NCI-H526 (cell line): Measurements from ENCODE around the gene ATG2A.
A peak's percentile ranks its signal among the peaks of the same experiment; 100 is the strongest.

Experiments
- DNase-seq, 2 experiments: peaks; one replicate each; lab custom pipeline; 2025; lab: John Stamatoyannopoulos, UW

Gene ATG2A

GRCh38 chr11:64902102-64902900 lies 14.7 kb downstream of the ATG2A start:
- DNase-seq: no peak

GRCh38 chr11:64900774-64901173 lies 16.2 kb downstream of the ATG2A start:
- no peak for DNase-seq

GRCh38 chr11:64900263-64900678 lies 16.7 kb downstream of the ATG2A start:
- no peak for DNase-seq

GRCh38 chr11:64898541-64898940 lies 18.5 kb downstream of the ATG2A start:
- DNase-seq: no peak

- no peak for DNase-seq
Measured at GRCh38 chr11:64898076-64898445, 18.9 kb downstream of the ATG2A start.

- DNase-seq: no peak
Measured at GRCh38 chr11:64897381-64898075, 19.5 kb downstream of the ATG2A start.

GRCh38 chr11:64896448-64897022 lies 20.5 kb downstream of the ATG2A start:
- no peak for DNase-seq

GRCh38 chr11:64894812-64895452 lies 22.1 kb downstream of the ATG2A start:
- no peak for DNase-seq

GRCh38 chr11:64894070-64894811 lies 22.8 kb downstream of the ATG2A start:
- peak; percentile 36 to 93 for DNase-seq

- DNase-seq: peak in 1 of 2 experiments; percentile 68
Measured at GRCh38 chr11:64893194-64894069, 23.6 kb downstream of the ATG2A start.

- DNase-seq: no peak
Measured at GRCh38 chr11:64892838-64893193, 24.2 kb downstream of the ATG2A start.

GRCh38 chr11:64892411-64892831 lies 24.6 kb downstream of the ATG2A start:
- no peak for DNase-seq

- DNase-seq: no peak
Measured at GRCh38 chr11:64891880-64892279, 25.1 kb downstream of the ATG2A start.

GRCh38 chr11:64891215-64891848 lies 25.7 kb downstream of the ATG2A start:
- DNase-seq: peak in 1 of 2 experiments; percentile 30

- DNase-seq: no peak
Measured at GRCh38 chr11:64890522-64890939, 26.5 kb downstream of the ATG2A start.

GRCh38 chr11:64888729-64889511 lies 28.1 kb downstream of the ATG2A start:
- DNase-seq: no peak

- no peak for DNase-seq
Measured at GRCh38 chr11:64888406-64888728, 28.6 kb downstream of the ATG2A start.

GRCh38 chr11:64887757-64888405 lies 29.1 kb downstream of the ATG2A start:
- DNase-seq: peak in 1 of 2 experiments; percentile 88

GRCh38 chr11:64887234-64887756 lies 29.7 kb downstream of the ATG2A start:
- no peak for DNase-seq
